ENCODE measurements around the gene KIF13A. TPM values are rescaled to one million over a fixed set of nuclear protein-coding genes. Genes with fewer than 3 reads are reported as not detected.

The KIF13A gene
- total RNA-seq, 3 donors from 2014 or later (not counting 1 experiment from before 2014, with no cell fraction given), result 15.0 to 26.4 (median 19.5) TPM

DNA sequence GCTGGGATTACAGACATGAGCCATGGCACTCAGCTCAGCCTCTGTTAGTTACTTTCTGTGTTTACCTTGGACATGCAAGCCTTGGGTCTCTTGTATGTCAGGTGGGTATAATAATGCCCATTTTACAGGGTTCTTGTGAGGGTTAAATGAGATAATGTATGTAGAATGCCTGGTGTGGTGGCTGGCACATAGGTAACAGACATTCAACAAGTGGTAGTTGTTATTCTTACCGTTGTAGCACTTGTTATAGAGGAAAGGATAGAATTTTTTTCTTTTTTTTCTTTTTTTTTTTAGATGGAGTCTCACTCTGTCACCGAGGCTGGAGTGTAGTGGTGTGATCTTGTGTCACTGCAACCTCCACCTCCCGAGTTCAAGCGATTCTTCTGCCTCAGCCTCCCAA lies 8.0 kb upstream of the KIF13A start:
- Histone ChIP-seq H3K27ac (ENCODE audit: low read length) (no peak overlapping the region), H3K27me3 (ENCODE audit: control insufficient read depth, insufficient read depth, low read length) (no peaks in the 10 kb centered on the region), H3K4me3 (ENCODE audit: low read length) (no peak overlapping the region), H3K36me3 (ENCODE audit: control insufficient read depth, insufficient read depth, low read length) (no peaks in the 10 kb centered on the region), H3K4me1 (ENCODE audit: control insufficient read depth, insufficient read depth, low read length) (no peaks in the 10 kb centered on the region), H3K9me3 (ENCODE audit: control insufficient read depth, insufficient read depth, low read length) (no peaks in the 10 kb centered on the region)
- H3K9me3 Mint-ChIP-seq, result no peaks in the 10 kb centered on the region
- no peak overlapping the region for H3K27ac Mint-ChIP-seq
- DNase-seq (no peak), ATAC-seq (no peak)
- H3K4me1 Mint-ChIP-seq, result peaks cover 0 to 9% of the 10 kb centered on the region in 2 donors
- intact Hi-C loops (cut with micrococcal nuclease), result no loop called here
- no peak overlapping the region for H3K4me3 Mint-ChIP-seq
- WGBS (ENCODE audit: insufficient coverage), result 88% methylated on average over 4 of the region's 4 CpGs
- TF ChIP-seq, protein P1, sequence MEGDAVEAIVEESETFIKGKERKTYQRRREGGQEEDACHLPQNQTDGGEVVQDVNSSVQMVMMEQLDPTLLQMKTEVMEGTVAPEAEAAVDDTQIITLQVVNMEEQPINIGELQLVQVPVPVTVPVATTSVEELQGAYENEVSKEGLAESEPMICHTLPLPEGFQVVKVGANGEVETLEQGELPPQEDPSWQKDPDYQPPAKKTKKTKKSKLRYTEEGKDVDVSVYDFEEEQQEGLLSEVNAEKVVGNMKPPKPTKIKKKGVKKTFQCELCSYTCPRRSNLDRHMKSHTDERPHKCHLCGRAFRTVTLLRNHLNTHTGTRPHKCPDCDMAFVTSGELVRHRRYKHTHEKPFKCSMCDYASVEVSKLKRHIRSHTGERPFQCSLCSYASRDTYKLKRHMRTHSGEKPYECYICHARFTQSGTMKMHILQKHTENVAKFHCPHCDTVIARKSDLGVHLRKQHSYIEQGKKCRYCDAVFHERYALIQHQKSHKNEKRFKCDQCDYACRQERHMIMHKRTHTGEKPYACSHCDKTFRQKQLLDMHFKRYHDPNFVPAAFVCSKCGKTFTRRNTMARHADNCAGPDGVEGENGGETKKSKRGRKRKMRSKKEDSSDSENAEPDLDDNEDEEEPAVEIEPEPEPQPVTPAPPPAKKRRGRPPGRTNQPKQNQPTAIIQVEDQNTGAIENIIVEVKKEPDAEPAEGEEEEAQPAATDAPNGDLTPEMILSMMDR (IDR thresholded peaks at IDR 0.05), result no peak
- no peaks in the 10 kb centered on the region for H3K36me3 Mint-ChIP-seq
- peaks cover 16 to 22% of the 10 kb centered on the region in 2 donors for H3K27me3 Mint-ChIP-seq (ENCODE audit: low read depth in 2 of 2)

DNA sequence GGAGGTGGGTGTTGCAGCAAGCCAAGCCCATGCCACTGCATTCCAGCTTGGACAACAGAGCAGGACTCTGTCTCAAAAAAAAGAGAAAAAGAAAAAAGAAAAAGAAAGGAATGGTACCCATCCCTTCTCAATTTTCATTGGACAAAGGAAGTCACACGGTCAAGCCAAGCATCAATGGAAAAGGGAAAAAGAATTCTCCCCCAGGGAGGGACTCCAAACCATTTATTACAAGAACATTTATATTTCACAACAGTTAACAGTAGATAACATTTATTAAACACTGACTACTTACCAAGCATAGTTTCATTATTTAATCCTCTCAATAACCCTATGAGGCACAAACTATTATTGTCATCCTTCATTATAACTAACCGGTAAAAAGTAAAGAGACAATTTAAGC lies 6.6 kb upstream of the KIF13A start:
- no peak overlapping the region for H3K4me3 ChIP-seq (ENCODE audit: low read length)
- H3K27ac Mint-ChIP-seq, result no peak overlapping the region
- peaks cover 0 to 14% of the 10 kb centered on the region in 2 donors for H3K4me1 Mint-ChIP-seq
- no peaks in the 10 kb centered on the region for H3K9me3 ChIP-seq (ENCODE audit: control insufficient read depth, insufficient read depth, low read length)
- no peak overlapping the region for H3K27ac ChIP-seq (ENCODE audit: low read length)
- no peaks in the 10 kb centered on the region for H3K36me3 ChIP-seq (ENCODE audit: control insufficient read depth, insufficient read depth, low read length)
- peaks cover 7 to 16% of the 10 kb centered on the region in 2 donors for H3K27me3 Mint-ChIP-seq (ENCODE audit: low read depth in 2 of 2)
- DNase-seq (no peak), ATAC-seq (no peak)
- H3K36me3 Mint-ChIP-seq, result no peaks in the 10 kb centered on the region
- intact Hi-C loops (cut with micrococcal nuclease), result no loop called here
- peaks cover 1% of the 10 kb centered on the region for H3K4me1 ChIP-seq (ENCODE audit: control insufficient read depth, insufficient read depth, low read length)
- WGBS (ENCODE audit: insufficient coverage), result 100% methylated on average over 1 of the region's 2 CpGs
- no peaks in the 10 kb centered on the region for H3K27me3 ChIP-seq (ENCODE audit: control insufficient read depth, insufficient read depth, low read length)
- H3K4me3 Mint-ChIP-seq, result no peak overlapping the region
- H3K9me3 Mint-ChIP-seq, result no peaks in the 10 kb centered on the region
- TF ChIP-seq, protein P1 (IDR thresholded peaks at IDR 0.05), result no peak

DNA sequence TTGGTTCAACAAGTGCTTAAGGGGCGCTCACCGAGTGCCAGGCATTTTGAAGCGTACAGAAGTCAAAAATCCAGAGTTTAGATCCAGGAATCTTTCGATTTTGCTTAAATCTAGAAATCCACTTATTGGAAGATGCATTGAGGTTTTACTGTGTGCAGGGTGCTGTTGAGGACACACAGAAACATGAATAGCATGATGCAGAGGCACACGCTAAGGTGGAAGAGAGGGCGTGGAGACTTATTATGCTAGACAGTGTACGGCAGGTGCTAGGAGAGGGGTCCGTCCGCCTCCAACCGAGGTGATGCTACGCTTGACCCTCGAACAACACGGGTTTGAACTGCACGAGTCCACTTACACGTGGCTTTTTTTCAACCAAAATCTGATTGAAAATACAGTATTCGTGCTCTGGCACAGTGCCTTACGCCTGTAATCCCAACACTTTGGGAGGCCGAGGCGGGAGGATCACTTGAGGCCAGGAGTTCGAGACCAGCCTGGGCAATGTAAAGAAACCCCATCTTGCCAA lies 1.0 kb upstream of the KIF13A start:
- H3K9me3 Mint-ChIP-seq, result no peaks in the 10 kb centered on the region
- TF ChIP-seq, protein P1 (IDR thresholded peaks at IDR 0.05), result no peak
- H3K27ac Mint-ChIP-seq, result peak overlapping the region; percentile 60 to 86
- H3K4me3 Mint-ChIP-seq, result peak overlapping the region; percentile 95
- whole genome bisulfite sequencing (ENCODE audit: insufficient coverage), result 31% methylated on average over 19 of the region's 20 CpGs
- ATAC-seq (peak in 1 of 3 donors; percentile 2), DNase-seq (no peak)
- peaks cover 0 to 9% of the 10 kb centered on the region in 2 donors for H3K27me3 Mint-ChIP-seq (ENCODE audit: low read depth in 2 of 2)
- H3K4me3 ChIP-seq (ENCODE audit: low read length), result peak overlapping the region; percentile 39
- peak overlapping the region; percentile 37 for H3K27ac ChIP-seq (ENCODE audit: low read length)
- H3K36me3 Mint-ChIP-seq, result no peaks in the 10 kb centered on the region
- H3K4me1 ChIP-seq (ENCODE audit: control insufficient read depth, insufficient read depth, low read length), result peaks cover 18% of the 10 kb centered on the region
- intact Hi-C loops (cut with micrococcal nuclease), result loop anchor here (2.0 to 10.0 kb wide), 4 partner anchors 32 to 284 kb away; partner anchors contain the start of genes KDM1B, NUP153 and TPMT
- H3K4me1 Mint-ChIP-seq, result peaks cover 23 to 48% of the 10 kb centered on the region in 2 donors
- no peaks in the 10 kb centered on the region for H3K36me3 ChIP-seq (ENCODE audit: control insufficient read depth, insufficient read depth, low read length)
- H3K9me3 ChIP-seq (ENCODE audit: control insufficient read depth, insufficient read depth, low read length), result no peaks in the 10 kb centered on the region
- no peaks in the 10 kb centered on the region for H3K27me3 ChIP-seq (ENCODE audit: control insufficient read depth, insufficient read depth, low read length)

Data from natural killer cell (primary cell).